ENCODE measurements around the gene PHLDA3.
"Not testable (repeated sequence)": the region's sequence is repeated elsewhere in the genome, so short reads cannot be mapped to it uniquely, and the experiment has no call there.

Gene PHLDA3

GRCh38 chr1:201485184-201485774 is 16.3 kb upstream of the PHLDA3 start:
- DNase-seq, result no peak

DNA sequence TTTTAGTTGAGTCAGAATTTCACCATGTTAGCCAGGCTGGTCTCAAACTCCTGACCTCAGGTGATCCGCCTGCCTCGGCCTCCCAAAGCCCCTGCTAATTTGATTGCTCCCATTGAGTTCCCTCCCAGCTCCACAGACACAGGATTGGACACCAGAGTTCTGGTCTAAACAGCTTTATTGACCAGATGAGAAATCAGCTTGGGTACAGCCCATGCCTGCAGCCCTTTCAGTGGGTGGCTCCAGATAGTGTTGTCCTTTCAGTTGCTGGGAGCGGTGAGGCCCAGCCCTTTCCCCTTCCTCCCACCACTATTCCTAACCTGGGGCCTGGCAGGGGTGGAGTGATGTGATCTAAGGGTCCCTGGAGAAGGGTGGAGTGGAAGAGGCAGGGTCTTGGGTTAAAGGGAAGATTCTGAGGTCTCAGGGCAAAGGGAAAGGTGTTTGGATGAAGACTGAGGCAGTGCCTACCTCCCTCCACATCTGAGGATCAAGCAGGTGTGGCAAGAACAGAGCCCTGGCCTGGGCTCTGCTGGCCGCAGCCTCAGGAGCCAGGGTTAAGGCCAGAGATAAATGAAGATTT is 14.5 kb upstream of the PHLDA3 start:
- no peak for DNase-seq

DNA sequence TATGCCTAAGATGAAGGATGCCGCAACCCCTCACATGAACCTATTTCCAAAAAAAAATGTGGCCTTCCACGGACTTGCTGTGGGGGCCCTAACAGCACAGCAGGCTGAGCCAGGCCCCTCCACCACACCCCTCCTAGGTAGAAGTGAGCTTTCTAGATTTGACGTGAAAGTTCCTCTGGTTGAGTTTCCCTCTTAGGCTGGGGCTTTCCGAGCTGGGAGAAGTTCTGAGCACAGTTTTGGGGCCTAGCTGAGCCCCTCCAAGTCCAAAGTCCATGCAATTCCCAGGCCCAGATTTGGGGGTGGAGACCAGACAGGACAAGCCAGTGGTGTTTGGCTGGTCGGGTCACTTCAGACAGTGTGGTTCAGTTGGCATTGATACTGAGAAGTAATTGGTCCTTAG is 13.8 kb upstream of the PHLDA3 start:
- no peak for DNase-seq

DNA sequence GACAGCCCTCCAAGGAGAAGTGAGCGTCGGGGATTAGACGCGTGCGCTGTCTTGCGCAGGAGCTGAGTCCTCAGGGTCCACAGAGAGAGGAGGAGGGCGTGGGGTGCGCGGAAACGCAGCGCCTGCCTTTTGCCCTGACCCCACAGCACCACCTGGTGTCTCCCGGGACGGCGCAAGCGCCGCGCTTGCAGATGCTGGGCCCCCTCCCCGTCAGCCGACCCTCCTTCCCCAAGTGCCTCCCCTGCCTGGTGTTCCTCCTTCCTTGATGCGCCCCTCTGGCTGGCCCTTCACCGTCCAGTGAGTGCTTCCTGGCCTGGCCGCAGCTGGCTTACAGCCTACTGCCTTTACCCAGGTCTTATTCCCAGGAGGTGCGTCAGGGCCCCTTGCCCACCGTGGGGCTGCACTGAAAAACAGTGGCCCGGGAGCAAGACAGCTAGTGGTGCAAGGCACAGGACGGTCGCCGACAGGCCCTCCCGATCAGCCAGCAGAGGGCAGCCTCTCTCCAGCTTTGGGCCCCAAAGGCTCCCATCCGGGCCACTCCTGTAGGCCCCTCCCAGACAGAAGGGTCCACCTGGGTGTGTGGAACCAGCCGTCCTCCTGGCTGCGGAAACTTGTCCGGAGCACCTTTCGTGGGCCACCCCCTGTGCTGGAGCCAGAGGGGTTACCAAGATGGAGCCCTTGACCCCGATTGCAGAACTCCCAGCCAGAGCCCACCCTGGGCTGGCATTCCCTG is 12.9 kb upstream of the PHLDA3 start:
- peak; percentile 83 to 89 (median 86) for DNase-seq

- DNase-seq, result peak in 1 of 4 experiments; percentile 31
These were observed 12.0 kb upstream of the PHLDA3 start for GRCh38 chr1:201481004-201481380.

GRCh38 chr1:201480231-201481003 is 11.4 kb upstream of the PHLDA3 start:
- DNase-seq, result peak; percentile 88 to 94 (median 88)

DNA sequence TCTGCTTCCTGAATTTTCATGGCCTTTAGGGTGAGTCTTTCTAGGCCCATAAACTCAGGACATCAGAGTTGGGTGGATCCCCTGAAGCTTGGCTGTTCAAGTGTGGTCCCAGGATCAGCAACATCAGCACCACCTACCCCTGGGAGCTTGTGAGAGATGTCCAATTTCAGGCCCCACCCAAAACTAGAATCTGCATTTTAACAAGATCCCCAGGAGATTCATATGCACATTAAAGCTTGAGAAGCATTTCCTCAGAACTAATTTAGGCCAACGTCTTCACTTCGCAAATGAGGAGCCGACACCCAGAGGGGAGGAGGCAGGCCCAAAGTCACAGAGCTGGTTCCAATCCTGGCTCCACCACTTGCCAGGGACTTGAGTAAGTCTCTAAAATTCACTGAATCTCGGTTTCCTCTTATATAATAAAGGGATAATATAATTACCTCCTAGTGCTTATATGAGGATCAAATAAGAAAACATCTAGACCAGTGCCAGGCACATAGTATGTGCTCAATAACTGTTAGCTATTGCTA is 10.3 kb upstream of the PHLDA3 start:
- no peak for DNase-seq

GRCh38 chr1:201478666-201479065 is 9.7 kb upstream of the PHLDA3 start:
- not testable (repeated sequence) for DNase-seq

DNA sequence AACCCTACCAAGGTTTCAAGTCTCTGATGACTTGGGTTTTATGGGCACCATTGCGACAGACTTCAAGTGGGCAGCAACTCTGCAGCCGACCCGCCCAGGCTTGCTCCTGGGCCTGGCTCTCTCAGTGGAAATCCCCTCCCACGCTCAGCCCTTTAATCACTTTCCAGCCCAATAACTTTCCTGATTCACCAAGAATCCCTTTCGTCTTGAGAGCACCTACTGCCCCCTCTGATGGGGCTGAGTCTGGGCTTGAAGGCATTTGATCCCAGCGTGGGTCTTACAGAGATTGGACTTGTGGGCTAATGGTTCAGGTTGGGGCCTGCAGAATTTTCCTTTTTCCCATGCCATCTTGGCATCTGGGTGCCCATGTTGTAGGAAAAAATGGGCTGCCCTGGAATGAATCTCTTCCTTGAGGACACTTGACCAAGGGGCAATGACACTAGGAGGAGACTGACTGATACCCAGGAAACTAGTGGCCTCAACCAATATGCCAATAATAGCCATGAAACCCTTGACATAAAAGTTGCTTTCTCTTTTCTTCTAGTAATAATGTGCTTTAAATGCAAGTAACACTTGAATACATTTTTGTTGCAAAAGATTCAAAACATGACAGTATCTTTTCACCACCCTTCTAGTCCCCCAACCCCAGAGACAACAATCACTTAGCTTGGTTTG is 7.8 kb upstream of the PHLDA3 start:
- DNase-seq, result peak; percentile 58 to 86 (median 82)

GRCh38 chr1:201475915-201476669 is 7.1 kb upstream of the PHLDA3 start:
- DNase-seq, result no peak

- no peak for DNase-seq
These were observed 6.1 kb upstream of the PHLDA3 start for GRCh38 chr1:201475130-201475529.

- DNase-seq, result no peak
These were observed 4.3 kb upstream of the PHLDA3 start for GRCh38 chr1:201473296-201473695.

- DNase-seq, result not testable (repeated sequence)
These were observed 3.3 kb upstream of the PHLDA3 start for GRCh38 chr1:201472321-201472720.

GRCh38 chr1:201471772-201472171 is 2.8 kb upstream of the PHLDA3 start:
- no peak for DNase-seq

DNA sequence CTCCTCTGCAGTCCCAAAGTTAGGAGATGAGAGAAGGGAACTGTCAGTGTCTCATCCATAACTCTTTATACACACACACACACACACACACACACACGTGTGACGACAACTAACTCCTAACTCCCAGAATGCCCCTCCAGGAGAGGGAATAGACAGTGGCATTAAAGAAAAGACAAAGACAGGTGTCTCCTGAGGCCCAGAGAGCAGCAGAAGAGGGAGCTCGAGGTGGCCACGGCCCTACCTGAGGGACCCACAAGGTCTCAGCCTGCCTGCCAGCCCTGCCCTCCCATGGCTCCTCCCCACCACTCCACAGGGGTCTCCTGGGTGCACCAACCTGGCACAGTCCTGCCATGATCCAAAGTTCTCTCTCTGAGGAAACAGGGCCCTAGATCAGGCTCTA is 1.6 kb upstream of the PHLDA3 start:
- DNase-seq, result no peak

DNA sequence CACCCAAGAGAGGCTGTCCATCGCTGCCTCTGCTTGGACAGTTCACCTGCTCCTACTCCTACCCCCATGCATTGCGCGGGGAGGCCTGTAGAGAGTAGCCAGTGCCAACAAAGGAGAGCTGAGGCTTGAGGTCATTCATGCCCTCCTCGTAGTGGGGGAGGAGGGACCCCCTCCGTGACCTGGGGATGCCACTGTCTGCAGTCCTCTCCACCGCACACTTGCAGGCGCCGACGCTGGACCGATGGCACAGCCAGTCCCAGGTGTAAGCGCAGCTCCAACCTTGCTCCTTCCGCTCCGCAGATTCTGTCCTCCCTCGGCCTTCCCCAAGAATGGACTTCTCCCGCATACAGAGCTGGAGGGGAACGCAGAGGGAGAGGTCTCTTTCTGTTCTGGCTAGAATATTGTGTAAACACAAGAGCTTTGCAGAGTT is 672 bp upstream of the PHLDA3 start:
- no peak for DNase-seq

DNA sequence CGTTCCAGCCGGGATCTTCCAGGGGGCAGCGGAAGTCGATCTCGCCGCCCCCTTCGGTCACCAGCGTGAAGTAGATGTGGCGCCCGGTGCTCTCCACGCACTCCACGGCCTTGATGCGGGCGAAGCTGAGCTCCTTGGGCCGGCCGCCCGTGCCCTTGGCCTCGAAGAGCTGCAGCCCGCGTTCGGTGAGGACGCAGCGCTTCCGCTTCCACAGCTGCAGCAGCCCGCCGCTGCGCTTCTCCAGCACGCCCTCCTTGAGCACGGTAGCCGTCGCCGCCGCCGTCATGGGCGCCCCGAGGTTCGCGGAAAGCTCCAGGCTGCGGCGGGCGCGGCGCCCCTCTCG is 516 bp downstream of the PHLDA3 start:
- DNase-seq, result peak; percentile 60 to 83 (median 73)

GRCh38 chr1:201466492-201466891 is 2.5 kb downstream of the PHLDA3 start:
- DNase-seq, result peak; percentile 73 to 88 (median 84)

DNA sequence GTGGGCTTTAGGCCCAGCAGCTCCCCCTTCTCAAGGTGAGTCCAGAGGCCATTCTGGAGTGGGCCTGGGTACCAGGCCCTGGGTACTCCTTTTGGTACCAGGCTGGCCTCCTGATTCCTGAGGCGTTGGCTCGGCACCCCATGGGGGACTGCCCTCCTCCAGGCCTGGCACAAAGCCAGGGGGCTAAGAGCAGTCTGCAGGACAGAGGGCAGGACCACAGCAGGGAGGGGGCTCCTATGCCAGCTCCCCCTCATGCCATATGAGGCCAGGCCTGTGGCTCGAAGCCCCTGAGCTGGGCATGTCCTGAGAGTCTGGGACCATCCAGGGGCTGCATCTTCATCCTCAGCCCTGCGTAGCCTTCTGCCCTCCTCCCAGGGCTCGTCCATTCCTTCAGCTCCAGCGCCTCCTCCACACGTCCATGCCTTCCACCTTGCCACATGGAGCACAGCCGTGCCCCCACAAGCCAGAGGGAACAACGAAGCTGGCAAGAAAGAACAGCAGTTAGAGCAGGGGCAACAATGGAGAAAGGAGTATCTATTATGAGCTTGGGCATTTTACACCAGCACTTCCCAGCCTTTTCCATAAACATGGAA is 3.2 kb downstream of the PHLDA3 start:
- peak in 1 of 4 experiments; percentile 2 for DNase-seq

GRCh38 chr1:201463071-201463552 is 5.9 kb downstream of the PHLDA3 start:
- DNase-seq, result peak in 2 of 4 experiments; percentile 35 to 53
